B cell (primary cell): Measurements from ENCODE around the gene PTPRF. TPM values are rescaled to one million over a fixed set of nuclear protein-coding genes. Genes with fewer than 3 reads are reported as not detected.

Source experiments
- ATAC-seq: fragments of 200-7000 bp; cut with Tn5 transposase; one replicate; pipeline ENCODE4 v1.10.0; 2021; ENCODE audit warnings: low read depth, mild to moderate bottlenecking, moderate number of reproducible peaks, moderate library complexity
- CTCF ChIA-PET: fragments of 350-600 bp; sonication (Branson Sonifier 250); formaldehyde crosslinking; loops from one replicate; lab custom pipeline; 2021; ENCODE audit warnings: antibody characterized with exemption, inconsistent platforms; lab: Charles Lee
- POLR2A ChIA-PET: fragments of 350-600 bp; sonication (Branson Sonifier 250); formaldehyde crosslinking; loops from one replicate; lab custom pipeline; 2021; ENCODE audit warnings: antibody characterized with exemption; lab: Charles Lee
- DNase-seq: peaks from one replicate; pipeline ENCODE4 v3.0.0; 2013
- H2AFZ ChIP-seq: 2 replicates; pipeline ENCODE4 v1.6.1; 2012; ENCODE audit warnings: mild to moderate bottlenecking, low read depth, low read length; ENCODE audit not compliant: insufficient read depth, poor library complexity, severe bottlenecking
- H3K27ac ChIP-seq, 2 donors: 1 replicate in 1 of 2; 2 replicates in 1 of 2; pipeline ENCODE4 v1.5.1; 2012 to 2013; ENCODE audit warnings: low read length in 2 of 2, mild to moderate bottlenecking in 2 of 2, moderate library complexity in 1 of 2
- H3K27me3 ChIP-seq, 4 experiments: fragments of 200-600 bp in 1 of 4; sonication (generic) in 1 of 4; replicated peaks in 1 of 4; 1 replicate in 2 of 4; 2 replicates in 2 of 4; pipeline versions ENCODE4 v1.6.1 to v1.7.0; 2013 to 2016; ENCODE audit warnings: low read length in 3 of 4, mild to moderate bottlenecking in 2 of 4, mixed read lengths in 1 of 4, moderate library complexity in 1 of 4; ENCODE audit not compliant: insufficient read depth in 4 of 4, control insufficient read depth in 3 of 4; ENCODE audit errors: control extremely low read depth in 1 of 4
- H3K36me3 ChIP-seq, 2 experiments: replicated peaks in 1 of 2; 1 replicate in 1 of 2; 2 replicates in 1 of 2; pipeline versions ENCODE4 v1.6.1 to v1.7.1; 2013; ENCODE audit warnings: low read length in 1 of 2; ENCODE audit not compliant: insufficient read depth in 2 of 2, control insufficient read depth in 1 of 2; ENCODE audit errors: control extremely low read depth in 1 of 2, extremely low read depth in 1 of 2
- H3K4me1 ChIP-seq, 2 donors: fragments of 200-600 bp in 1 of 2; sonication (generic) in 1 of 2; 1 replicate in 1 of 2; 2 replicates in 1 of 2; pipeline versions ENCODE4 v1.5.1 to v1.6.1; 2013 to 2017; ENCODE audit warnings: low read length in 2 of 2; ENCODE audit not compliant: control insufficient read depth in 2 of 2, insufficient read depth in 2 of 2
- H3K4me2 ChIP-seq: replicated peaks from 2 replicates; pipeline ENCODE3; 2012; ENCODE audit warnings: mild to moderate bottlenecking, low read depth, low read length; ENCODE audit not compliant: poor library complexity, severe bottlenecking
- H3K4me3 ChIP-seq, 5 experiments: fragments of 200-600 bp in 1 of 5; sonication (generic) in 1 of 5; 1 replicate in 3 of 5; 2 replicates in 2 of 5; pipeline versions ENCODE4 v1.5.1 to v1.7.0; 2011 to 2016; ENCODE audit warnings: low read length in 4 of 5, mild to moderate bottlenecking in 4 of 5, low read depth in 2 of 5, control low read depth in 1 of 5, moderate library complexity in 1 of 5; ENCODE audit not compliant: insufficient read depth in 1 of 5; ENCODE audit errors: control extremely low read depth in 1 of 5, extremely low read depth in 1 of 5
- H3K79me2 ChIP-seq: fragments of 200-600 bp; sonication (generic); one replicate; pipeline ENCODE4 v1.6.0; 2016; ENCODE audit warnings: low read length; ENCODE audit not compliant: control insufficient read depth, insufficient read depth
- H3K9ac ChIP-seq: fragments of 200-600 bp; sonication (generic); 2 replicates; pipeline ENCODE4 v1.6.1; 2017; ENCODE audit warnings: mild to moderate bottlenecking, low read length, moderate library complexity
- H3K9me3 ChIP-seq, 3 donors: one replicate each; pipeline versions ENCODE4 v1.6.1 to v1.7.1; 2013; ENCODE audit warnings: low read length in 2 of 3; ENCODE audit not compliant: control insufficient read depth in 2 of 3, insufficient read depth in 1 of 3; ENCODE audit errors: control extremely low read depth in 1 of 3
- H4K20me1 ChIP-seq: 2 replicates; pipeline ENCODE4 v1.6.0; 2012; ENCODE audit warnings: mild to moderate bottlenecking, low read length; ENCODE audit not compliant: insufficient read depth, control insufficient read depth, poor library complexity, severe bottlenecking
- H3K27ac Mint-ChIP-seq: one replicate; pipeline ENCODE4 v1.8.0; 2021; ENCODE audit warnings: mixed read lengths
- H3K27me3 Mint-ChIP-seq: one replicate; pipeline ENCODE4 v1.8.0; 2021; ENCODE audit warnings: mixed read lengths
- H3K4me1 Mint-ChIP-seq: one replicate; pipeline ENCODE4 v1.8.0; 2021; ENCODE audit warnings: mixed read lengths
- H3K4me3 Mint-ChIP-seq: one replicate; pipeline ENCODE4 v1.8.0; 2021; ENCODE audit warnings: mixed read lengths
- H3K9me3 Mint-ChIP-seq: one replicate; pipeline ENCODE4 v1.8.0; 2022; ENCODE audit warnings: mixed read lengths; ENCODE audit not compliant: insufficient read depth
- CTCF ChIP-seq: fragments of 200-600 bp; IDR thresholded peaks from one replicate; pipeline ENCODE4 v1.8.0; 2022; ENCODE audit warnings: antibody characterized with exemption, mild to moderate bottlenecking
- EZH2 ChIP-seq: IDR thresholded peaks from 2 replicates; pipeline ENCODE4 v1.6.1; 2012; ENCODE audit warnings: borderline replicate concordance, low read depth, mild to moderate bottlenecking, moderate library complexity, low read length; ENCODE audit not compliant: insufficient read depth, poor library complexity, severe bottlenecking
- WGBS: methylation state at CpG from one replicate; pipeline ENCODE4 v1.1.5; 2013; ENCODE audit warnings: missing lambda C conversion rate; ENCODE audit not compliant: insufficient coverage; 5-methylcytosine and 5-hydroxymethylcytosine counted together
- intact Hi-C: fragments of 100-400 bp; cut with micrococcal nuclease; formaldehyde crosslinking; loops from one replicate; pipeline ENCODE4 v1.10.0; 2022
- polyA plus RNA-seq: library from polyadenylated mRNA; depleted of rRNA; stranded (reverse); fragments of >200 nt; gene quantifications from 2 replicates; pipeline ENCODE4 v1.2.3, GENCODE V29; 2012
- total RNA-seq, 2 donors: library from RNA; stranded (reverse); fragments of 120-200 nt in 1 of 2; gene quantifications; 1 replicate in 1 of 2; 2 replicates in 1 of 2; pipeline versions ENCODE4 v1.2.3 to v1.2.4, GENCODE V29; 2013 to 2022

The PTPRF gene
- total and polyA plus RNA-seq, 2 donors (not counting 1 experiment from before 2014, with no cell fraction given), result 0.07 to 0.13 TPM

DNA sequence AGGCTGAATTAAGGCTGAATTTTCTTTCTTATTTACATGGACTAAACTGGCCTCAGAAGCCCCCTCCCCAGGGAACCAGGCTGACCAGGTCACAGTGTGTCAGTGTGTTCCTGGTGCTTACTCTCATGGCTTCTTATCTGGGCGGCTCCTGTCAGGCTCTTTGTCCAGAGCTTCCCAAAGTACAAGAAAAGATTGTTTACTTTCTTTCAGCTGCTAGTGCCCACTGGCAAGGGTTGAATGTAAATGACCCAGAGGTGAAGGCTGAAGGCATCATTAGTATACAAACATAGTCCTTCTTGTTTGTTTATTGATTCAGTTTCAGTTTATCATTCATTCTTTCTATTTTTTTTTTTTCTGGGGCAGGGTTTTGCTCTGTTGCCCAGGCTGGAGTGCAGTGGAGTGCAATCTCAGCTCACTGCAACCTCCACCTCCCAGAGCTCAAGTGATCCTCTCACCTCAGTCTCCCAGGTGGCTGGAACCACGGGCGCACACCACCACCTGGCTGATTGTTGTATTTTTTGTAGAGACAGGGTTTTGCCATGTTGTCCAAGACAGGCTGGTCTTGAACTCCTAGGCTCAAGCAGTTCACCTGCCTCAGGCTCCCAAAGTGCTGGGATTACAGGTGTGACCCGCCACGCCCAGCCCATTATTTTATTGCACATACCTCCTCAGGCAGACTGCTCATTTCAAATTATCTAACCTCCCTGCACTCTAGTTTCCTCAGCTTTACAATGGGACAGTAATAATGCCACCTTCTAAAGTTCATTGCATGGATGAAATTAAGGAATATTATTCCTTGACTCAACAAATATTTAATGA is 109.5 kb downstream of the PTPRF start:
- Histone ChIP-seq H4K20me1 (no peaks in the 10 kb centered on the region), H3K36me3 (no peaks in the 10 kb centered on the region), H3K9me3 (no peaks in the 10 kb centered on the region), H3K79me2 (no peaks in the 10 kb centered on the region), H3K4me1 (no peaks in the 10 kb centered on the region), H3K27ac (no peak overlapping the region), H2AFZ (no peak overlapping the region), H3K27me3 (no peaks in the 10 kb centered on the region), H3K9ac (no peak overlapping the region), H3K4me3 (no peak overlapping the region), H3K4me2 (no peak overlapping the region)
- intact Hi-C loops, result no loop called here
- ATAC-seq, result no peak
- Mint-ChIP-seq H3K9me3 (no peaks in the 10 kb centered on the region), H3K4me3 (no peak overlapping the region), H3K27ac (no peak overlapping the region), H3K27me3 (peaks cover 20% of the 10 kb centered on the region), H3K4me1 (no peaks in the 10 kb centered on the region)
- no peak for DNase-seq
- 100% methylated on average over 1 of the region's 5 CpGs for WGBS
- ChIA-PET CTCF (no interaction called here), POLR2A (no interaction called here)
- no peak for TF ChIP-seq CTCF
- TF ChIP-seq EZH2, result no peak

DNA sequence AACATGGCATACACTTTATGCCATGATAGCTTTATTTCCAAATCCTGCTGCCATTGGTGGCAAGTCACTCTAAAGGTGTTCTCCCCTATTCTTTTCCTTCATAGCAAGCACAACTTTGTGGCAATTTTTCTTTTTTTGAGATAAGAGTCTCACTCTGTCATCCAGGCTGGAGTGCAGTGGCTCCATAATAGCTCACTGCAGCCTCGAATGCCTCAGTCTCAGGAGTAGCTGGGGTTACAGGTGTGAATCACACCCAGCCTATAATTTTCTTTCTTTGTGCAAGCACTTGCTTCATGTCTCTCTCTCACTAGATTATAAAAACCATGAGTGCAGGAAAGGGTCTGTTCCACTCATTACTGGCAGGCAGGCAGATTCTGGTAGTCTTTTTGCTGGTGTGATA is 113.9 kb downstream of the PTPRF start:
- Histone ChIP-seq H3K79me2 (no peaks in the 10 kb centered on the region), H4K20me1 (no peaks in the 10 kb centered on the region), H3K9me3 (no peaks in the 10 kb centered on the region), H2AFZ (no peak overlapping the region), H3K9ac (no peak overlapping the region), H3K27ac (no peak overlapping the region), H3K4me1 (peaks cover 0 to 4% of the 10 kb centered on the region in 2 donors), H3K36me3 (no peaks in the 10 kb centered on the region), H3K4me2 (no peak overlapping the region), H3K27me3 (no peaks in the 10 kb centered on the region), H3K4me3 (no peak overlapping the region)
- Mint-ChIP-seq H3K9me3 (no peaks in the 10 kb centered on the region), H3K27ac (no peak overlapping the region), H3K27me3 (peaks cover 15% of the 10 kb centered on the region), H3K4me3 (no peak overlapping the region), H3K4me1 (peaks cover 4% of the 10 kb centered on the region)
- intact Hi-C loops, result no loop called here
- CTCF ChIA-PET, result no interaction called here
- ATAC-seq, result no peak
- TF ChIP-seq EZH2 (no peak), CTCF (no peak)
- POLR2A ChIA-PET, result no interaction called here
- 83% methylated on average over 1 of the region's 1 CpG for WGBS
- no peak for DNase-seq
